Measurements from ENCODE around the gene KIF23.

KIF23 gene

GRCh38 chr15:69434238-69434637 lies 20.1 kb downstream of the KIF23 start:
- Histone ChIP-seq H3K4me3 (ENCODE audit: low read depth, low read length) (no peak overlapping the region), H3K36me3 (peaks cover 92% of the 10 kb centered on the region), H3K27ac (no peak overlapping the region), H3K27me3 (ENCODE audit: insufficient read depth, low read depth, severe bottlenecking) (no peaks in the 10 kb centered on the region), H3K9me3 (ENCODE audit: severe bottlenecking) (no peaks in the 10 kb centered on the region)
- no peak for TF ChIP-seq CTCF (IDR thresholded peaks at IDR 0.05; ENCODE audit: low read depth, low read length)
- DNase-seq: no peak

- no peaks in the 10 kb centered on the region for H3K9me3 ChIP-seq (ENCODE audit: severe bottlenecking)
- peaks cover 92% of the 10 kb centered on the region for H3K36me3 ChIP-seq
- DNase-seq: no peak
- H3K27me3 ChIP-seq (ENCODE audit: insufficient read depth, low read depth, severe bottlenecking): no peaks in the 10 kb centered on the region
- no peak overlapping the region for H3K4me3 ChIP-seq (ENCODE audit: low read depth, low read length)
- TF ChIP-seq CTCF (IDR thresholded peaks at IDR 0.05; ENCODE audit: low read depth, low read length): no peak
- no peak overlapping the region for H3K27ac ChIP-seq
Measured at GRCh38 chr15:69434679-69435078, 20.5 kb downstream of the KIF23 start.

GRCh38 chr15:69435985-69436384 lies 21.8 kb downstream of the KIF23 start:
- no peak for DNase-seq
- H3K27me3 ChIP-seq (ENCODE audit: insufficient read depth, low read depth, severe bottlenecking): no peaks in the 10 kb centered on the region
- H3K4me3 ChIP-seq (ENCODE audit: low read depth, low read length): no peak overlapping the region
- H3K36me3 ChIP-seq: peaks cover 90% of the 10 kb centered on the region
- H3K9me3 ChIP-seq (ENCODE audit: severe bottlenecking): no peaks in the 10 kb centered on the region
- no peak overlapping the region for H3K27ac ChIP-seq
- TF ChIP-seq CTCF (IDR thresholded peaks at IDR 0.05; ENCODE audit: low read depth, low read length): no peak

GRCh38 chr15:69436951-69437350 lies 22.8 kb downstream of the KIF23 start:
- no peak overlapping the region for H3K27ac ChIP-seq

GRCh38 chr15:69439623-69440022 lies 25.5 kb downstream of the KIF23 start:
- Histone ChIP-seq H3K4me3 (ENCODE audit: low read depth, low read length) (no peak overlapping the region), H3K9me3 (ENCODE audit: severe bottlenecking) (no peaks in the 10 kb centered on the region), H3K27ac (no peak overlapping the region), H3K27me3 (ENCODE audit: insufficient read depth, low read depth, severe bottlenecking) (no peaks in the 10 kb centered on the region), H3K36me3 (peaks cover 91% of the 10 kb centered on the region)
- TF ChIP-seq CTCF (IDR thresholded peaks at IDR 0.05; ENCODE audit: low read depth, low read length): no peak
- no peak for DNase-seq

More at GRCh38 chr15:69436951-69437350, 22.8 kb downstream of the KIF23 start:
- Histone ChIP-seq H3K4me3 (ENCODE audit: low read depth, low read length) (no peak overlapping the region), H3K27me3 (ENCODE audit: insufficient read depth, low read depth, severe bottlenecking) (no peaks in the 10 kb centered on the region), H3K36me3 (peaks cover 90% of the 10 kb centered on the region), H3K9me3 (ENCODE audit: severe bottlenecking) (no peaks in the 10 kb centered on the region)
- no peak for TF ChIP-seq CTCF (IDR thresholded peaks at IDR 0.05; ENCODE audit: low read depth, low read length)
- DNase-seq: no peak

GRCh38 chr15:69443032-69443611 lies 29.0 kb downstream of the KIF23 start:
- no peak for TF ChIP-seq CTCF (IDR thresholded peaks at IDR 0.05; ENCODE audit: low read depth, low read length)
- Histone ChIP-seq H3K36me3 (peaks cover 85% of the 10 kb centered on the region), H3K9me3 (ENCODE audit: severe bottlenecking) (no peaks in the 10 kb centered on the region), H3K27me3 (ENCODE audit: insufficient read depth, low read depth, severe bottlenecking) (no peaks in the 10 kb centered on the region), H3K27ac (no peak overlapping the region), H3K4me3 (ENCODE audit: low read depth, low read length) (no peak overlapping the region)
- DNase-seq: no peak

Measured in WERI-Rb-1 (cell line).